OCI-LY3 (cell line): ENCODE results near the gene AP2A2.

Experiments used
- EZH2phosphoT487 ChIP-seq: fragments of 200-600 bp; shearing (Covaris generic); IDR thresholded peaks from 2 replicates; pipeline ENCODE4 v1.6.1; 2018; ENCODE audit warnings: antibody characterized with exemption, mixed run types, low read depth
- TF ChIP-seq, protein P1 (sequence below): fragments of 200-600, 300-600 bp; sonication (generic); IDR thresholded peaks from 2 replicates; pipeline ENCODE4 v1.5.1; 2014; ENCODE audit warnings: antibody characterized with exemption, low read length, low read depth

DNA sequence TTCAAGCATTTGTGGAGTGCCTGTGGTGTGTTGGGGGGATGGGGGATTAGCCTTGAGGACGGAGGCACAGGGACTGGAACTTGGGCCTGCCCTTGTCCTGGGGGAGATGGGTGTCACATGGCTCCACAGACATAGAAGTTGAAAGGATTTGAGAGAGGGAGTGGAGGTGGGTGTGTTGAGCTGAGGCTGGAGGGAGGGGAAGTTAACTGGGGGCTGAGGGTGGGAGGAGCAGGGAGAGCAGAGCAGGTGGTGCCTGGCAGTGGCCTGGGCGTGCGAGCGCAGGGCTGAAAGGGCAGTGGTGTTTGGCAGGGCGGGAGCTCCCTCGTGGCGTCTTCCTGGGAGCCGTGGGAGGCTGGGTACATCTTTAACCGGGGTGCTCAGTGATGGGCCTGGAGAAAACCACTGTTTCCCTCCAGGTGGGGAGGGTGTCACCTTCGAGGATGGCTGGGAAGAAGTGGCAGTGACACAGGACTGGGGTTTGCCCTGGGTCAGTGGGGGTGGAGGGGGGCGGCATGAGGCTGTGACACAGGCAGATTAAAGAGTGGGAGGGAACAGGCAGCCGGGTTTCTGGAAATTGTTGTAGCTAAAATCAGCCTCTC is 45.5 kb downstream of the AP2A2 start:
- TF ChIP-seq, protein P1, sequence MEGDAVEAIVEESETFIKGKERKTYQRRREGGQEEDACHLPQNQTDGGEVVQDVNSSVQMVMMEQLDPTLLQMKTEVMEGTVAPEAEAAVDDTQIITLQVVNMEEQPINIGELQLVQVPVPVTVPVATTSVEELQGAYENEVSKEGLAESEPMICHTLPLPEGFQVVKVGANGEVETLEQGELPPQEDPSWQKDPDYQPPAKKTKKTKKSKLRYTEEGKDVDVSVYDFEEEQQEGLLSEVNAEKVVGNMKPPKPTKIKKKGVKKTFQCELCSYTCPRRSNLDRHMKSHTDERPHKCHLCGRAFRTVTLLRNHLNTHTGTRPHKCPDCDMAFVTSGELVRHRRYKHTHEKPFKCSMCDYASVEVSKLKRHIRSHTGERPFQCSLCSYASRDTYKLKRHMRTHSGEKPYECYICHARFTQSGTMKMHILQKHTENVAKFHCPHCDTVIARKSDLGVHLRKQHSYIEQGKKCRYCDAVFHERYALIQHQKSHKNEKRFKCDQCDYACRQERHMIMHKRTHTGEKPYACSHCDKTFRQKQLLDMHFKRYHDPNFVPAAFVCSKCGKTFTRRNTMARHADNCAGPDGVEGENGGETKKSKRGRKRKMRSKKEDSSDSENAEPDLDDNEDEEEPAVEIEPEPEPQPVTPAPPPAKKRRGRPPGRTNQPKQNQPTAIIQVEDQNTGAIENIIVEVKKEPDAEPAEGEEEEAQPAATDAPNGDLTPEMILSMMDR, result no peak
- TF ChIP-seq EZH2phosphoT487, result no peak
